Activated T-cell treated with anti-CD3 and anti-CD28 coated beads, Interleukin-2, amount 50 U/mL, for 24 hours (primary cell): Measurements from ENCODE around the gene SHISA6.

Experiments
- DNase-seq: peaks from one replicate; pipeline ENCODE4 v3.0.0-alpha.2; 2020
- H3K27ac Mint-ChIP-seq: 2 replicates; pipeline ENCODE4 v1.8.0; 2020; ENCODE audit warnings: mild to moderate bottlenecking, mixed read lengths
- H3K27me3 Mint-ChIP-seq: 2 replicates; pipeline ENCODE4 v1.8.0; 2020; ENCODE audit warnings: mixed read lengths
- H3K36me3 Mint-ChIP-seq: 2 replicates; pipeline ENCODE4 v1.8.0; 2020; ENCODE audit warnings: low read depth, mixed read lengths
- H3K4me1 Mint-ChIP-seq: 2 replicates; pipeline ENCODE4 v1.8.0; 2020; ENCODE audit warnings: low read depth, mixed read lengths
- H3K4me3 Mint-ChIP-seq: 2 replicates; pipeline ENCODE4 v1.8.0; 2020; ENCODE audit warnings: mild to moderate bottlenecking, moderate library complexity, mixed read lengths
- H3K9me3 Mint-ChIP-seq: 2 replicates; pipeline ENCODE4 v1.8.0; 2020; ENCODE audit warnings: mixed read lengths

The SHISA6 gene

DNA sequence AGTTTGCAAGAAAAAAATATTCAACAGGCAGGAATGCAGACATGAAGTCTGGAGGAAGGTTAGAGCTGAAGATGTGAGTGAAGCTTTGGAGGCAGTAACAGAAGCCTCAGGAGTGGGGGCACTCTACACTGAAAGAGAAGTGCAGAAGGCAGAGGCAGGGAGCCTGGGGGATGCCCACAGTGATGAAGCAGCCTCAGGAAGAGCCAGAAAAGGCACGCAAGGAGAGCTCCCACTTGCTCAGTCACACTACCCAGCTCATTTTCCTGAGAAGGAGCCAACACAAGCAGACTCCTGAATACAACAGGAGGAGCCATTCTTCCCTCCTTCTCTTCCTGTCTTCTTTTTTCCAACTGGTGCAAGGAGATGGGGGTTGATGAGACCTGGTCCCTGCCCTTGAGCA, 312.1 kb downstream of the SHISA6 start:
- H3K36me3 Mint-ChIP-seq = no peaks in the 10 kb centered on the region
- no peaks in the 10 kb centered on the region for H3K9me3 Mint-ChIP-seq
- no peak for DNase-seq
- no peak overlapping the region for H3K4me3 Mint-ChIP-seq
- H3K27me3 Mint-ChIP-seq = no peaks in the 10 kb centered on the region
- no peaks in the 10 kb centered on the region for H3K4me1 Mint-ChIP-seq
- H3K27ac Mint-ChIP-seq = no peak overlapping the region

DNA sequence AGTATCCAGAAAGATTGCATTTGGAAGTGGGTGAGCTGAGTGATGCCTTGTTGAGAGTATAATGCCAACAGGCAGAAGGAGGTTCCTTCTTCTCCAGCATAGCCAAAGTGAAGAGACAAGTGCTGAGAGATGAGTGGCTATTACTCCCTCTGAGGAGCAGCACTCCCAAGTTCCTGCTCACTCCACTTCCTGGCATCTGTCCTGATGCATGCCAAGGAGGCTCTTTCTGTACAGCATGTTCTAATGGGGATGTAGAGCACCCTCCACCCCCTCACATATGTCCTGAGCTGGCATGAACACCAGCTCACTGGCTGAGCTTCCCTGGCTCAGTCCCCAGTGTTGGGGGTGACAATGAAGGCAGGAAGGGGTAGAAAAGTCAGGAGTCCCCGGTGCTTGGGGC, 313.0 kb downstream of the SHISA6 start:
- Mint-ChIP-seq H3K27ac (no peak overlapping the region), H3K4me3 (no peak overlapping the region), H3K27me3 (no peaks in the 10 kb centered on the region), H3K36me3 (no peaks in the 10 kb centered on the region), H3K4me1 (no peaks in the 10 kb centered on the region), H3K9me3 (no peaks in the 10 kb centered on the region)
- no peak for DNase-seq

DNA sequence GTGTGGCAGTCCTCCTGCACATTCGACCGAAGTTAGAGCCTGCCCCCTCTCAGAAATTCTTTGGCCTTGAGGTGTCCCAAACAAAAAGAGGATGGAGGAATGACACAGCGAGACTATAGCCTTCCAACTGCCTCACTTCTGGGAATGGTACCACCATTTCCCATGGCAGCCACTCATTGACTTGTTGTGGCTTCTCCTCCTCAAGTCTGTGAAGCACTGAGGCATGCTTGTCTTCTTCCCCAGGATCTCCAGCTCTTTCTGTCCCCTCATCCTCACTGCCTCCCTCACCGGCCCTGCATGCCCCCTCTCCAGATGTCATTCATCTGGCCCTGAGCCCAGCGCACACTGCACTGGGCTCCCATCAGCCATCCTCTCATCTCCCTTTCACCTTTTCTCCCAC, 313.5 kb downstream of the SHISA6 start:
- H3K27me3 Mint-ChIP-seq = no peaks in the 10 kb centered on the region
- no peak overlapping the region for H3K4me3 Mint-ChIP-seq
- no peaks in the 10 kb centered on the region for H3K9me3 Mint-ChIP-seq
- no peaks in the 10 kb centered on the region for H3K4me1 Mint-ChIP-seq
- no peaks in the 10 kb centered on the region for H3K36me3 Mint-ChIP-seq
- no peak overlapping the region for H3K27ac Mint-ChIP-seq
- no peak for DNase-seq

DNA sequence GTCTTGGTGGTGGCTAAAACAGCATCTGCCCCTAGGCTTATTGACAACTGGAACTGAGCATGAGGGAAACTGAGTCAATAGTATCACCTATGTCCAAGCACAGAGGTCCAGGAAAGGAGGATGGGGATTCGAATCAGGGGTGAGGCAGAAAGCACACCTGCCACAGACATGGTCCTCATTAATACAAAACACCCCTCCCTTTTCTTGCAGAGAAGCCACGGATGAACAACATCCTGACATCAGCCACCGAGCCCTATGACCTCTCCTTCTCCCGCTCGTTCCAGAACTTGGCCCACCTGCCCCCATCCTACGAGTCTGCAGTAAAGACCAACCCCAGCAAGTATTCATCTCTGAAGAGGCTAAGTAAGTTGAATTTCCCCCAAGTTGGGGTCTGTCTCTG, 314.5 kb downstream of the SHISA6 start:
- no peak for DNase-seq
- Mint-ChIP-seq H3K4me1 (no peaks in the 10 kb centered on the region), H3K36me3 (no peaks in the 10 kb centered on the region), H3K27me3 (no peaks in the 10 kb centered on the region), H3K4me3 (no peak overlapping the region), H3K27ac (no peak overlapping the region), H3K9me3 (no peaks in the 10 kb centered on the region)

DNA sequence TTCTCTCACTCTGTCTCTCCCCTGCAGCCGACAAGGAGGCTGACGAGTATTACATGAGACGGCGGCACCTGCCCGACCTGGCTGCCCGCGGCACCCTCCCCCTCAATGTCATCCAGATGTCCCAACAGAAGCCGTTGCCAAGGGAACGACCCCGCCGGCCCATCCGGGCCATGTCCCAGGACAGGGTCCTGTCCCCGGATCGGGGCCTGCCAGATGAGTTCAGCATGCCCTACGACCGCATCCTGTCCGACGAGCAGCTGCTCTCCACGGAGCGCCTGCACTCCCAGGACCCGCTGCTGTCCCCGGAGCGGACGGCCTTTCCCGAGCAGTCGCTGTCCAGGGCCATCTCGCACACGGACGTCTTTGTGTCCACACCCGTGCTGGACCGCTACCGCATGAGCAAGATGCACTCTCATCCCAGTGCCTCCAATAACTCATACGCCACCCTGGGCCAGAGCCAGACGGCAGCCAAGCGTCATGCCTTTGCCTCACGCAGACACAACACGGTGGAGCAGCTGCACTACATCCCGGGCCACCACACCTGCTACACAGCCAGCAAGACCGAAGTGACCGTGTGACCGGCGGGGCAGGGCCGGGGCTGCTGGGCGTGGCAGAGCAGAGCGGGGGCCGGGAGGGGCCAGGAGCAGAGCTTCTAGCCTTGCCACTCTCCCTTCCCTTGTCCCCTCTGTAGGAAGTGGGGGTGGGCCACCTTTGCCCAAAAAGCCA, 316.9 kb downstream of the SHISA6 start:
- no peaks in the 10 kb centered on the region for H3K36me3 Mint-ChIP-seq
- H3K27me3 Mint-ChIP-seq = no peaks in the 10 kb centered on the region
- no peak overlapping the region for H3K27ac Mint-ChIP-seq
- H3K4me3 Mint-ChIP-seq = no peak overlapping the region
- no peaks in the 10 kb centered on the region for H3K9me3 Mint-ChIP-seq
- no peaks in the 10 kb centered on the region for H3K4me1 Mint-ChIP-seq
- DNase-seq = no peak

DNA sequence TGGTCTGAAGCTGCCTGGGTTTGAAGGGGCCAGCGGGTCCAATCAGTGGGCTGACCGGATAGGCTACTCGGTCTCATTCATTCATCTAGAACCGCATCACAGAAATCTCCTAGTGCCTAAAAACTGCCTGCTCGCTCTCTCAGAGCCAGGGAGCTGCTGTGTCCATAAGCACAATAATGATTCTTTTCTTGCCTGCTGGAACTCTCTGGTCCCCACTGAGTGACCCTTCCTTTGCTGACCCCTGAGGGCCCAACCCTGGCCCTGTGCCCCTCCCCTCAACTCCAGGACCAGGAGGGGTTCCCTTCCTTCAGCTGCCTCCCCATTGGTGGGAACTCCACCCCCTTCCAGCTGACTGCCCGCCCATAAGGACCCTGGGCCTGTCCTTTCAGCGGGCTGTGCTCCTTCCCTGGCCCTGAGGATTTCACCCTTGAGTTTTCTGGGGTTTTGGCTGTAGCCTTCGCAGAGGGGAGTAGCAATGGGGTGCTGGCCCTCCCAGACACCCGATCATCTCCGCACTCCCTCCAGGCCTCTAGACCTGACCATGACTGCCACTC, 317.7 kb downstream of the SHISA6 start:
- Mint-ChIP-seq H3K4me1 (no peaks in the 10 kb centered on the region), H3K27me3 (no peaks in the 10 kb centered on the region), H3K27ac (no peak overlapping the region), H3K4me3 (no peak overlapping the region), H3K9me3 (no peaks in the 10 kb centered on the region), H3K36me3 (no peaks in the 10 kb centered on the region)
- no peak for DNase-seq

DNA sequence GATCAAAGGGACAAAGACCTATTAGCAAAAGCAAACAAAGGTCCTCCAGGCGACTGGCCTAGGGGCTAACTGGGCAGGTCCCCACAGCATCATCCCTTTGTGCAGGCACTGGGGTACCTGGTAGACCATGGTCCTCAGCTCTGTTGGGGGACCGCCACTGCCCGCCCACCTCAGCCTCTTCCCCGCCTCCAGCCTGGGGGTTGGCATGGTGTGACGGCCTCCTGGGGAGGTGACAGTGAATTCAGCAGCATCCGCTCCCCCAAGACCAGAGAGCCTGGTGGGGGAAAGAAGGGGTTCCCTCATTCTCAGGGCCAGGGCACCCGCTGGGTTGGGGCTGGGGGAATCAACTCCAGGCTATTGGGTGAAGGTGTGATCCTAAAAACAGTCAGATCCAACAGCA, 318.6 kb downstream of the SHISA6 start:
- H3K4me3 Mint-ChIP-seq = no peak overlapping the region
- no peaks in the 10 kb centered on the region for H3K4me1 Mint-ChIP-seq
- no peaks in the 10 kb centered on the region for H3K9me3 Mint-ChIP-seq
- H3K36me3 Mint-ChIP-seq = no peaks in the 10 kb centered on the region
- DNase-seq = no peak
- H3K27ac Mint-ChIP-seq = no peak overlapping the region
- H3K27me3 Mint-ChIP-seq = no peaks in the 10 kb centered on the region

DNA sequence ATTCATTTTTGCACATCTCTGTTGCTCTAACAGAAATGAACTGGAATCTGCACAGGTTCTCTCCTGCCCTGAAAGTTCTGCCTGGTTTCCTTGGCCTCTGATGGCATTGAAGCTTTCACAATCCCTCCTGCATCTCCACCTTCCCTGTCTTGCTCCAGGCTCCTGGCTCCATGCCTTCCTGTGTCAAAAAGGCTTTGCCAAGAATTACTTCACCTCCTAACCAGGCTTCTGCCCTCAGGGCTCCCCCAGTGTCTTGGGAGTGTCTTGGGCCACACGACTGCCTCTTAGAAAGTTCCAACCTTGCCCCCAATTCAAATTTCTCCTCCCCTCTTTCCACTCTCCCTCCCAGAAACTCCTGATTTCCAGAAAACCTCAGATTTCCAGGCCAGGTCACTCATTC, 320.3 kb downstream of the SHISA6 start:
- no peaks in the 10 kb centered on the region for H3K9me3 Mint-ChIP-seq
- H3K36me3 Mint-ChIP-seq = no peaks in the 10 kb centered on the region
- no peak overlapping the region for H3K4me3 Mint-ChIP-seq
- H3K4me1 Mint-ChIP-seq = no peaks in the 10 kb centered on the region
- no peak for DNase-seq
- no peak overlapping the region for H3K27ac Mint-ChIP-seq
- no peaks in the 10 kb centered on the region for H3K27me3 Mint-ChIP-seq

DNA sequence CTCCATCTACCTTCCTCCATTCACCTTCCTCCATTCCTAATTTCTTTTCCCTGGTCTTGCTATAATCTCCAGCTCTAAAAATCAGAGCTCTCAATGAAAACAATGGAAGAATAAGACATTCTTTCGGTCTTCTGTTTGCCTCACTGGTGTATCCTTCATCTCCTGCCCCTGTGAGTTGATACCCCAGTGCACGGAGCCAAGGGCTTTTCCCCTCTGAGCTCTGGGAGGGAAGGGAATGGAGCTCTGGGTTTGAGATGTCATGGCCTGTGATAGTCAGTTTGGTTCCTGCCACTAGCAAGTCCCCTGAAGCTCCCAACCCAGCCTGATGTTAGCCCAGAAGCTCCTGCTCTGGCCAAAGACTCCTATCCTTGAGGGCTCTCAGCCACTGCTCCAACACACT, 320.7 kb downstream of the SHISA6 start:
- Mint-ChIP-seq H3K36me3 (no peaks in the 10 kb centered on the region), H3K27ac (no peak overlapping the region), H3K4me1 (no peaks in the 10 kb centered on the region), H3K27me3 (no peaks in the 10 kb centered on the region), H3K4me3 (no peak overlapping the region), H3K9me3 (no peaks in the 10 kb centered on the region)
- no peak for DNase-seq

DNA sequence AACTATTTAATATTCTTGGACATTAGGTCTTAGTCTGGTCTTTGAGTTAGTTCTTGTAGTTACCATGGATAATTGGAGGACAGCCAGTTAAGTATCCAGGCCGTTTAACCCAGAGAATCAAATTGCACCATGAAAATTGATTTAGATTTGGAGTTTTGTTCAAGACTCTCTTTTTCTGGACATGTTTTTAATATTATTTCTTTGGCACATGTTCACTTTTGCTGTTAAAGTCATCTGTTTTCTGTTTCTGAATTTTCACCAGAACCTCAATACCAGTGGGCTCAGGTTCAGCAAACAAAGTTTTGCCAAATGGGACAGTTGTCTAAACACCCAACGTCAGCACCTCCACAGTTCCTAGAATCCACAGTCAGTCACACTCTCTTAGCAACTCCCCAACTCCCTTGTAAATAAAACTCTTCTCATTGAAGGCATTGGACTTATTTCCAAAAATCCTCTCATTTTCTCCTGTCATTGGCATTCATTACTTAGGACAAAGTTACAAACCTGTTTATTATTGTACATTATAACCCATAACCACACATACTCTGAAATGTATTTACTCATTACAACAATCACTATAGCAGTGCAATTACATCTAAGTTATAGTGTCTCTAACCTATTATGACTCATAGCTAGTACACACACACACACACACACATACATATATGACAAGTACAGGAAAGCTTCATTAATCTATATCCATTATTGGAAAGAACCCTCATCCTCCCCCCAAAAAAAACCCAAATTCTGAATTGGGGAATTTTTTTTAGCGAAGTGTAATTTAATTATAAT, 323.8 kb downstream of the SHISA6 start:
- Mint-ChIP-seq H3K4me1 (no peaks in the 10 kb centered on the region), H3K27ac (no peak overlapping the region), H3K9me3 (peaks cover 2% of the 10 kb centered on the region), H3K36me3 (no peaks in the 10 kb centered on the region), H3K4me3 (no peak overlapping the region), H3K27me3 (no peaks in the 10 kb centered on the region)
- DNase-seq = no peak

DNA sequence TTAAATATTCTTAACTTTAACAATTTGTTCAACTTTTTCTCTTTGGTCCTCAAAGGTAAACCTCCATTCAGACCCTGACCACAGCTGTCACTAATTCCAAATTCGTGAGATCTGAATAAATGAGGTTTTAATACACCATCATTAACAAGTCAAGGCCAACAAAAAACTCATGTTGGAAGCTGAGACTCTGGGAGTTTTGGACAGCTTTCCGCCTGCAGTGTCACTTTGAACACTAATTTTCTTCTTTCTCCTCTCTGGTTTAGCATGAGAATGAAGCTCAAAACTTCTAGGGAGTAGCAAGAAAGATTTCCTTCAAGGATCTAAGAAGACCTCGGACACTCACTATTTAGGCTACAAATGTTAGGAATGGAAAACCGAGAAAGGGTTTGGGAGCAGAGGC, 324.6 kb downstream of the SHISA6 start:
- H3K4me3 Mint-ChIP-seq = no peak overlapping the region
- peaks cover 2% of the 10 kb centered on the region for H3K9me3 Mint-ChIP-seq
- no peaks in the 10 kb centered on the region for H3K36me3 Mint-ChIP-seq
- H3K4me1 Mint-ChIP-seq = no peaks in the 10 kb centered on the region
- H3K27ac Mint-ChIP-seq = no peak overlapping the region
- H3K27me3 Mint-ChIP-seq = no peaks in the 10 kb centered on the region
- no peak for DNase-seq

DNA sequence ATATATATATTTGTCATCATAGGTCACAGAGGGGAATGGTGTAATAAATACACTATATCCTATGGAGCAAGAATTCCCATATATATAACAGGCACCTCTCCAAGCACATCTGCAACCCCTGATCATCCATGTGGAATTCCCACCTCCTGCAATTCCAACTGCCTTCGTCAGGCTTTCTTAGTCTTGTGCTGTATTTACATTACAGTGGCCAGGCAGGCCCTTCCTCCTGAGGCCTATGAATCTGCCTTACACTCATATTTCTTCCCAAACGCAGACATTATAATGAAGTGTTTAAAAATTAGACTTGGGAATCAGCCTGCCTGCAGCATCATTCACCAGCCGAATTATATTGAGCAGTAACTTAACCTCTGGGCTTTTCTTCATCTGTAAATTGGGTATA, 338.0 kb downstream of the SHISA6 start:
- no peaks in the 10 kb centered on the region for H3K27me3 Mint-ChIP-seq
- peaks cover 10% of the 10 kb centered on the region for H3K9me3 Mint-ChIP-seq
- no peak for DNase-seq
- no peaks in the 10 kb centered on the region for H3K4me1 Mint-ChIP-seq
- H3K36me3 Mint-ChIP-seq = no peaks in the 10 kb centered on the region
- no peak overlapping the region for H3K27ac Mint-ChIP-seq
- no peak overlapping the region for H3K4me3 Mint-ChIP-seq

DNA sequence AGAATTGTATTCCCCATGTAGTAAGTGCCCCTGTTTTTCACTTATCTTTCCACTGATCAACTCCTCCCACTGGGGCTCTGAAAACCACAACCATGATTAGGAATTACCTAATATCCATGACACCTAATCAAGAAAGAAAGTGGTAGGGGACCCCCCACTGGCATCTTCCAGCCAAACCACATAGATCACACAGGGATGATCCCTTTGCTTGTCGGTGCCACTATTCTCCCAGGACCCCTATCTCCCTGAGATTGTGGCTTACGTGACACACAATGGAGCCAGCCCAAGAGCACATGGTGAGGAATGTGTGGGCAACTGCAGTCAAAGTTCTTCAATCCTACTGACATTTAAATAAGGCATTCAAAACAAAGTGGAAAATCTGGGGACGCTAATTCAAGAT, 339.7 kb downstream of the SHISA6 start:
- Mint-ChIP-seq H3K4me1 (no peaks in the 10 kb centered on the region), H3K36me3 (no peaks in the 10 kb centered on the region), H3K4me3 (no peak overlapping the region), H3K27ac (no peak overlapping the region), H3K9me3 (peaks cover 4% of the 10 kb centered on the region), H3K27me3 (no peaks in the 10 kb centered on the region)
- no peak for DNase-seq

DNA sequence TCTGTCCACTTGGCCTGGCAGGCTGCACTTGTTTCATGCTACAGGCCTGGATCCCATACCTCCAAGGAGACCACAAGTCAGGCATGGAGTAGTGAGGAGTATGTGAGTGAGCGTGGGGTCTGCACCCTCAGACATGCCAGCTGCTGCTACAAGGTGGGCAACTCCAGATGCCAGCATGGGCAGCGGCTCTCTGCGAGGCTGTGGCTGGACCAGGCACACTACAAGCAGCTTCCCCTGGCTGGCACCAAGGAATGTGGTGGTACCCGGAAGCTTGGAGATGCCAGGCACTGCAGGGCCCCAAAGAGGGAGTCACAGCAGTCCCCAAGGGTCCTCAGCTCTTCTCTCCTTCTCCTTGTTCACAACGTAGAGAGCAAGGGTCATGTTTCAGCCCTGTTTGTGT, 341.2 kb downstream of the SHISA6 start:
- no peaks in the 10 kb centered on the region for H3K27me3 Mint-ChIP-seq
- no peak overlapping the region for H3K4me3 Mint-ChIP-seq
- H3K27ac Mint-ChIP-seq = no peak overlapping the region
- H3K9me3 Mint-ChIP-seq = peaks cover 4% of the 10 kb centered on the region
- H3K36me3 Mint-ChIP-seq = no peaks in the 10 kb centered on the region
- no peaks in the 10 kb centered on the region for H3K4me1 Mint-ChIP-seq
- no peak for DNase-seq

DNA sequence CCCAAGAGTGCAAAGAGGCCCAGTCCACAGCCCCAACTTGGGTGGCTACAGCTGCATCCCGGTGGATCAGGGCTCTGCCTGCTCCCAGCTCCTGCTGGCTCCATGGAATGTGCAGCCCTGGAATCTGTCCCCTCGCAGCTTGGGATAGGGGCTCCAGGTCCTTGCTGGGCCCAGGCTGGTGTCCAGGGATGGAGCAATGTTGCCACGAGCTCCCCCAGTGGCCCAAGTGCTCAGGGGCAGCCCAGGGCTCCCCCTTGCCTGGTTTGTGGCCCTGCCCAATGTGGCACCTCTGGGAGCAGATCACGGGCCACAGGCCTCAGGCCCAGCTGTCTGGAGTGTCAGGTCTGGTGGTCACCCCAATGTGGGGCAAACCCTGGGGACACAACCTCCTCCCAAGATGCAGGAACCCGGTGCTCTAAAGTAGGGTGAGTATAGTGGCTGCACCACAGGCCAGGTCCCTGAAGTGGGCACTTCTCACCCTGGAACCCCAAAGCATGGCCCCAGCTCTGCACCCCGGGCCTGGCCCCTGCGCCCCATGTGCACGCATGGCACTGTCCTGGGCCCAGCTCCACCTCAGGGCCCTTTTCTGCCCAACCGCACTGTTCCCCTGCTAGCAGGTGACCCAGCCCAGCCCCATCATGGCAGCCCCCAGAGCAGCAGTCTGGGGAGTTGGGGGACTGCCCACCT, 342.4 kb downstream of the SHISA6 start:
- Mint-ChIP-seq H3K9me3 (peaks cover 2% of the 10 kb centered on the region), H3K4me3 (no peak overlapping the region)

More for the DNA sequence above, 342.4 kb downstream of the SHISA6 start:
- no peak for DNase-seq
- Mint-ChIP-seq H3K4me1 (no peaks in the 10 kb centered on the region), H3K27ac (no peak overlapping the region), H3K27me3 (no peaks in the 10 kb centered on the region), H3K36me3 (no peaks in the 10 kb centered on the region)
